Upper lobe of left lung (tissue), 6 donors: Measurements from ENCODE around the gene SBF1. TPM values are rescaled to one million over a fixed set of nuclear protein-coding genes. Genes with fewer than 3 reads are reported as not detected.

Source experiments
- ATAC-seq, 2 donors: fragments of 200-7000 bp; cut with Tn5 transposase; one replicate each; pipeline ENCODE4 v1.9.1; 2022; ENCODE audit warnings: mild to moderate bottlenecking in 2 of 2, moderate library complexity in 2 of 2; ENCODE audit not compliant: low FRiP score in 2 of 2
- DNase-seq, 2 donors: peaks; one replicate each; pipeline ENCODE4 v3.0.0-alpha.2; 2019 to 2020
- H3K27ac ChIP-seq, 4 donors: fragments of 200-600 bp; sonication (generic); one replicate each; pipeline ENCODE4 v1.5.1; 2016 to 2019
- H3K27me3 ChIP-seq, 4 donors: fragments of 200-600 bp; sonication (generic); one replicate each; pipeline ENCODE4 v1.5.1; 2017 to 2019
- H3K36me3 ChIP-seq, 4 donors: fragments of 200-600 bp; sonication (generic); one replicate each; pipeline ENCODE4 v1.5.1; 2016 to 2019
- H3K4me1 ChIP-seq, 4 donors: fragments of 200-600 bp; sonication (generic); one replicate each; pipeline ENCODE4 v1.5.1; 2018 to 2019
- H3K4me3 ChIP-seq, 4 donors: fragments of 200-600 bp; sonication (generic); one replicate each; pipeline ENCODE4 v1.5.1; 2017 to 2019; ENCODE audit warnings: mild to moderate bottlenecking in 2 of 4, moderate library complexity in 1 of 4
- H3K9me3 ChIP-seq, 4 donors: fragments of 200-600 bp; sonication (generic); one replicate each; pipeline ENCODE4 v1.5.1; 2018 to 2019
- CTCF ChIP-seq, 6 experiments: fragments of 450-650 bp in 4 of 6; fragments of 200-600 bp in 2 of 6; sonication (generic) in 2 of 6; IDR thresholded peaks; one replicate each; pipeline ENCODE4 v1.5.1; 2016 to 2019; ENCODE audit warnings: antibody characterized with exemption in 6 of 6
- EP300 ChIP-seq, 4 donors: sonication (generic); formaldehyde crosslinking; IDR thresholded peaks; one replicate each; pipeline ENCODE4 v1.5.1; 2017; ENCODE audit warnings: antibody characterized with exemption in 4 of 4, control low read depth in 2 of 4
- POLR2A ChIP-seq, 4 donors: fragments of 450-650 bp; IDR thresholded peaks; one replicate each; pipeline ENCODE4 v1.5.1; 2016 to 2017; ENCODE audit warnings: antibody characterized with exemption in 4 of 4, mild to moderate bottlenecking in 2 of 4
- POLR2AphosphoS5 ChIP-seq, 2 donors: sonication (generic); formaldehyde crosslinking; IDR thresholded peaks; one replicate each; pipeline ENCODE4 v1.5.1; 2017; ENCODE audit warnings: antibody characterized with exemption in 2 of 2
- WGBS, 2 donors: methylation state at CpG; one replicate each; pipeline ENCODE4 v1.1.5; 2017 to 2018; 5-methylcytosine and 5-hydroxymethylcytosine counted together
- total RNA-seq, 6 donors: library from RNA; depleted of rRNA in 4 of 6; stranded (reverse); fragments of >200 nt in 4 of 6; gene quantifications; one replicate each; pipeline versions ENCODE4 v1.1.0 to v1.2.1, GENCODE V29; 2016 to 2021
- donor health status: DM: no; HTN: no; CAD: no; lungs with moderate emphysema.
- donor health status: DM: no; HTN: yes; CAD: no; lungs with severe emphysema.

The SBF1 gene
- total RNA-seq, 6 donors from 2014 or later = 44.6 to 117 (median 75.7) TPM

DNA sequence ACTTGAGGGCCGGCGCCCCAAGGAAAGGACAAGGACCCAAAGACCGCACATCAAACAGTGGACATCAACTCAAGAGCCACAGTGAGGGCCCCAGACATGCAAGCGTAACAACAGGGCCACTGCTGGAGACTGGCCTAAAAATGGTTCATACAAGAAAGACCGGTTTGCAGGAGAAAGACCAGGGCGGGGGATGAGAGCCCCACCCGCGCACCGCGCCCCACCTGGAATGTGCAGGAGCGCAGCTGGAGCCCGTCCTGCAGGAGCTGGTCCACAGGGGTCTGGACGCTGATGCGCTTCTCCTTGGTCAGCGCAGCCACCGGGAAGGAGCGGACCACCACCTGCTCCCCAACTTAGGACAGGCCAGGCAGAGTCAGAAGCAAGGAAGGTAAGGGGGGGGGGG lies 13.9 kb downstream of the SBF1 start:
- no peak overlapping the region for H3K4me3 ChIP-seq
- no peaks in the 10 kb centered on the region for H3K27me3 ChIP-seq
- TF ChIP-seq CTCF (IDR thresholded peaks at IDR 0.05) (no peak), POLR2AphosphoS5 (IDR thresholded peaks at IDR 0.05) (no peak), EP300 (IDR thresholded peaks at IDR 0.05) (no peak), POLR2A (IDR thresholded peaks at IDR 0.05) (no peak)
- H3K36me3 ChIP-seq = peaks cover 51 to 100% (median 99%) of the 10 kb centered on the region in 4 donors
- H3K4me1 ChIP-seq = no peaks in the 10 kb centered on the region
- H3K9me3 ChIP-seq = no peaks in the 10 kb centered on the region
- peak overlapping the region in 1 of 4 donors; percentile 10 for H3K27ac ChIP-seq
- 75 to 90% methylated on average over 14 to 17 of the region's 17 CpGs for WGBS, 2 donors
- ATAC-seq = peak in 1 of 2 donors; percentile 64
- DNase-seq = peak; percentile 62 to 89

DNA sequence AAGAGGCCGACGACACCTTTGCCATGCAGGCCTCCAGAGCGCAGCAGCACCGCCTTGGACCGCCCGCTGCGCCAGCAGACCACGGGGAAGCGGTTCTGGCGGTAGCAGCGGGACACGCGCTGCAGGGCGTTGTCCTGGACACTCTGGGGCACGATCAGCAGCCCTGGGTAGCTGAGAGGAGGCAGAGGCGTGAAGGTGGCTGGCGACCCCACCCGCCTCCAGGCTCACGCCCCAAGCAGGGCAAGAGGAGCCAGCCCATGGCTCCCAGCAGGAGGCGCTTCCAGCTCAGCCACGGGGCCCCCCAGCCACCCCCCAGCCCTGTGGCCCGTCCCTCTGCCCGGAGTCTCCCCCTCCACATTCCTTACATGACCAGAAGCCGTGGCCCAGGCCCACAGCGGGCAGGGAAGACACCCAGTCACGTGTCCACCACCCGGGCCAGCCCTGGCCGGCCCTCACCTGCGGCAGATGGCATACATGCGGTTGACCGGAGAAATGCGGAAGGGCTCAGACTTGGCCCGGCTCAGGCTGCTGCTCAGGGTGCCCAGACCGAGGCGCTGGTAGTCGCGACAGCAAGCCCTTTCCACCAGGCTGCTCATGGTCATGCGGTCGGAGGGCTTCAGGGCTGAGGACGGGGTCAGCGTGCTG lies 15.2 kb downstream of the SBF1 start:
- ATAC-seq = no peak
- Histone ChIP-seq H3K4me1 (no peaks in the 10 kb centered on the region), H3K4me3 (no peak overlapping the region), H3K27ac (no peak overlapping the region), H3K27me3 (no peaks in the 10 kb centered on the region), H3K9me3 (no peaks in the 10 kb centered on the region), H3K36me3 (peaks cover 48 to 100% (median 99%) of the 10 kb centered on the region in 4 donors)
- peak in 1 of 2 donors; percentile 81 for DNase-seq
- TF ChIP-seq CTCF (IDR thresholded peaks at IDR 0.05) = no peak
- no peak for TF ChIP-seq EP300 (IDR thresholded peaks at IDR 0.05)
- no peak for TF ChIP-seq POLR2AphosphoS5 (IDR thresholded peaks at IDR 0.05)
- TF ChIP-seq POLR2A (IDR thresholded peaks at IDR 0.05) = no peak
- WGBS, 2 donors = 94 to 98% methylated on average over 10 to 41 of the region's 41 CpGs

- Histone ChIP-seq H3K9me3 (no peaks in the 10 kb centered on the region), H3K36me3 (peaks cover 47 to 100% (median 99%) of the 10 kb centered on the region in 4 donors), H3K4me3 (no peak overlapping the region), H3K27me3 (no peaks in the 10 kb centered on the region), H3K4me1 (no peaks in the 10 kb centered on the region), H3K27ac (no peak overlapping the region)
- 91 to 94% methylated on average over 22 of the region's 22 CpGs for WGBS, 2 donors
- TF ChIP-seq EP300 (IDR thresholded peaks at IDR 0.05) (no peak), POLR2AphosphoS5 (IDR thresholded peaks at IDR 0.05) (no peak), POLR2A (IDR thresholded peaks at IDR 0.05) (no peak), CTCF (IDR thresholded peaks at IDR 0.05) (no peak)
- peak in 1 of 2 donors; percentile 83 for DNase-seq
- ATAC-seq = no peak
These were observed 15.8 kb downstream of the SBF1 start for GRCh38 chr22:50459016-50459415.

DNA sequence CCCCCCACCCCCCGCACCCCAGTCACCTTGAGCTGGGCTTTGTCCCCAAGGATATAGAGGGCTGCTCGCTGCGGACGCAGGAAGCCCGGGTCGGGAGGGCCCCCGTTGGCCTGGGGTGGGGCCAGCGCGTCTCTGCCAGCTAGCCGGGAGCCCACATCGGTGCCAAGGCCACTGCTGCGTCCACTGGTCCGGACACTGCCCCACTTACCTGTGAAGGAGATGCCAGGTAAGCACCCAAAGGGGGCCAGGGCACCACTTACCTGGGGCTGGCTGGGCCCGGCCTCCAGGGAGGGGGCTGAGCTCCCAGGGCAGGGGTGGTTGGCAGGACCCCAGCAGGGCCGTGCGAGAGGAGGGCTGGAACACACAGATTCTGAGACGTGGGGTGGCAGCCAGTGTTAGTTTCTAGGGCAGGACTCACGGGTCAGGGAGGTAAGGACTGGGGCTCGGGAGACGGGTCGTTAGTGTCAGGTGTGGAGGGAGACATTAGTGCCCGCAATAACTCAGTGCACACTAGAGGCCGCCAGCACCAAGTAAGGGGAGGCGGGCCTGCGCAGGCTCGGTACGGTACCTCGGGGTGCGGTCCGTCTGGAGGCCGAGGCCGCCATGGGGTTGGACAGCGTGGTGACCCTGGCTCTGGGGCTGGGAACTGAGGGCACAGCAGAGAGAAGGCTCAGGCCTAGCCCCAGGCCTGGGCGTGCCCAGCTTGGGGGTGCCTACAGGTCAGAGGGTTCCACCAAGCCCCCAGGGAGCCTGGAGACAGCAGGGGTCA lies 18.2 kb downstream of the SBF1 start:
- Histone ChIP-seq H3K9me3 (no peaks in the 10 kb centered on the region), H3K36me3 (peaks cover 27 to 97% (median 85%) of the 10 kb centered on the region in 4 donors), H3K4me3 (no peak overlapping the region), H3K4me1 (no peaks in the 10 kb centered on the region), H3K27me3 (no peaks in the 10 kb centered on the region), H3K27ac (no peak overlapping the region)
- TF ChIP-seq EP300 (IDR thresholded peaks at IDR 0.05) (no peak), POLR2AphosphoS5 (IDR thresholded peaks at IDR 0.05) (no peak), CTCF (IDR thresholded peaks at IDR 0.05) (no peak), POLR2A (IDR thresholded peaks at IDR 0.05) (no peak)
- 90 to 91% methylated on average over 15 to 32 of the region's 34 CpGs for WGBS, 2 donors
- ATAC-seq (no peak), DNase-seq (peak in 1 of 2 donors; percentile 80)
